HL-60 (cell line): ENCODE data around the gene LINS1.

Experiments
- CTCF ChIP-seq: IDR thresholded peaks from one replicate; pipeline ENCODE4 v1.5.1; 2011; ENCODE audit warnings: low read length, control low read depth, inconsistent platforms; ENCODE audit not compliant: insufficient read depth
- GABPA ChIP-seq: IDR thresholded peaks from 2 replicates; pipeline ENCODE4 v1.6.1; 2012; ENCODE audit warnings: low read depth
- POLR2AphosphoS5 ChIP-seq: IDR thresholded peaks from 2 replicates; pipeline ENCODE4 v1.6.1; 2012; ENCODE audit warnings: low read depth
- TF ChIP-seq, protein P1 (sequence below): IDR thresholded peaks from 2 replicates; pipeline ENCODE4 v1.6.1; 2012; ENCODE audit warnings: low read depth; ENCODE audit not compliant: insufficient replicate concordance

GRCh38 chr15:100598655-100599054, 3.3 kb downstream of the LINS1 start:
- TF ChIP-seq CTCF (no peak), POLR2AphosphoS5 (no peak), GABPA (no peak)
- TF ChIP-seq, protein P1, sequence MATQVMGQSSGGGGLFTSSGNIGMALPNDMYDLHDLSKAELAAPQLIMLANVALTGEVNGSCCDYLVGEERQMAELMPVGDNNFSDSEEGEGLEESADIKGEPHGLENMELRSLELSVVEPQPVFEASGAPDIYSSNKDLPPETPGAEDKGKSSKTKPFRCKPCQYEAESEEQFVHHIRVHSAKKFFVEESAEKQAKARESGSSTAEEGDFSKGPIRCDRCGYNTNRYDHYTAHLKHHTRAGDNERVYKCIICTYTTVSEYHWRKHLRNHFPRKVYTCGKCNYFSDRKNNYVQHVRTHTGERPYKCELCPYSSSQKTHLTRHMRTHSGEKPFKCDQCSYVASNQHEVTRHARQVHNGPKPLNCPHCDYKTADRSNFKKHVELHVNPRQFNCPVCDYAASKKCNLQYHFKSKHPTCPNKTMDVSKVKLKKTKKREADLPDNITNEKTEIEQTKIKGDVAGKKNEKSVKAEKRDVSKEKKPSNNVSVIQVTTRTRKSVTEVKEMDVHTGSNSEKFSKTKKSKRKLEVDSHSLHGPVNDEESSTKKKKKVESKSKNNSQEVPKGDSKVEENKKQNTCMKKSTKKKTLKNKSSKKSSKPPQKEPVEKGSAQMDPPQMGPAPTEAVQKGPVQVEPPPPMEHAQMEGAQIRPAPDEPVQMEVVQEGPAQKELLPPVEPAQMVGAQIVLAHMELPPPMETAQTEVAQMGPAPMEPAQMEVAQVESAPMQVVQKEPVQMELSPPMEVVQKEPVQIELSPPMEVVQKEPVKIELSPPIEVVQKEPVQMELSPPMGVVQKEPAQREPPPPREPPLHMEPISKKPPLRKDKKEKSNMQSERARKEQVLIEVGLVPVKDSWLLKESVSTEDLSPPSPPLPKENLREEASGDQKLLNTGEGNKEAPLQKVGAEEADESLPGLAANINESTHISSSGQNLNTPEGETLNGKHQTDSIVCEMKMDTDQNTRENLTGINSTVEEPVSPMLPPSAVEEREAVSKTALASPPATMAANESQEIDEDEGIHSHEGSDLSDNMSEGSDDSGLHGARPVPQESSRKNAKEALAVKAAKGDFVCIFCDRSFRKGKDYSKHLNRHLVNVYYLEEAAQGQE, result no peak
